ENCODE data around the gene EIF4G1.
A peak's percentile ranks its signal among the peaks of the same experiment; 100 is the strongest.

The EIF4G1 gene

GRCh38 chr3:184317201-184317600 is 2.8 kb downstream of the EIF4G1 start:
- Mint-ChIP-seq H3K27ac (peak overlapping the region; percentile 77), H3K36me3 (peaks cover 77% of the 10 kb centered on the region), H3K4me3 (peak overlapping the region; percentile 67), H3K4me1 (peaks cover 52% of the 10 kb centered on the region), H3K9me3 (no peaks in the 10 kb centered on the region)
- ATAC-seq: no peak
- no peak for DNase-seq (ENCODE audit: low spot score in 2 of 2)

GRCh38 chr3:184320104-184320445 is 5.7 kb downstream of the EIF4G1 start:
- H3K4me3 Mint-ChIP-seq: no peak overlapping the region
- H3K36me3 Mint-ChIP-seq: peaks cover 100% of the 10 kb centered on the region
- ATAC-seq (peak; percentile 59), DNase-seq (ENCODE audit: low spot score in 2 of 2) (no peak)
- H3K27ac Mint-ChIP-seq: peak overlapping the region; percentile 90
- no peaks in the 10 kb centered on the region for H3K9me3 Mint-ChIP-seq
- peaks cover 57% of the 10 kb centered on the region for H3K4me1 Mint-ChIP-seq

GRCh38 chr3:184321666-184322065 is 7.3 kb downstream of the EIF4G1 start:
- DNase-seq (ENCODE audit: low spot score in 2 of 2) (no peak), ATAC-seq (no peak)
- Mint-ChIP-seq H3K4me1 (peaks cover 62% of the 10 kb centered on the region), H3K9me3 (no peaks in the 10 kb centered on the region), H3K36me3 (peaks cover 100% of the 10 kb centered on the region), H3K4me3 (no peak overlapping the region), H3K27ac (peak overlapping the region; percentile 90)

- peaks cover 61% of the 10 kb centered on the region for H3K4me1 Mint-ChIP-seq
- no peak overlapping the region for H3K4me3 Mint-ChIP-seq
- ATAC-seq (no peak), DNase-seq (ENCODE audit: low spot score in 2 of 2) (no peak)
- peaks cover 100% of the 10 kb centered on the region for H3K36me3 Mint-ChIP-seq
- H3K9me3 Mint-ChIP-seq: no peaks in the 10 kb centered on the region
- peak overlapping the region; percentile 90 for H3K27ac Mint-ChIP-seq
Measured at GRCh38 chr3:184322731-184323487, 8.5 kb downstream of the EIF4G1 start.

DNA sequence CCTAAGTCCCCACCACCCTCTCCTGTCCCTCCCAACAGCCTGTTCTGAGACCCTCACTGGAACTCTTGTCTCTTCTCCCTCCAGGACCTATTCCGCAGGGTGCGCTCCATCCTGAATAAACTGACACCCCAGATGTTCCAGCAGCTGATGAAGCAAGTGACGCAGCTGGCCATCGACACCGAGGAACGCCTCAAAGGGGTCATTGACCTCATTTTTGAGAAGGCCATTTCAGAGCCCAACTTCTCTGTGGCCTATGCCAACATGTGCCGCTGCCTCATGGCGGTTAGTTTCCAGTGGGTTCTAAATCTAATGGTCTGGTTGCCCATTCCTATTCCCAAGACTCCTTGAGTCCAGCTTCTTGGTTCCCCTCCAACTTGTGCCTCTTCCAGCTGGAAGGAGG is 9.3 kb downstream of the EIF4G1 start:
- H3K4me1 Mint-ChIP-seq: peaks cover 61% of the 10 kb centered on the region
- H3K27ac Mint-ChIP-seq: peak overlapping the region; percentile 54

DNA sequence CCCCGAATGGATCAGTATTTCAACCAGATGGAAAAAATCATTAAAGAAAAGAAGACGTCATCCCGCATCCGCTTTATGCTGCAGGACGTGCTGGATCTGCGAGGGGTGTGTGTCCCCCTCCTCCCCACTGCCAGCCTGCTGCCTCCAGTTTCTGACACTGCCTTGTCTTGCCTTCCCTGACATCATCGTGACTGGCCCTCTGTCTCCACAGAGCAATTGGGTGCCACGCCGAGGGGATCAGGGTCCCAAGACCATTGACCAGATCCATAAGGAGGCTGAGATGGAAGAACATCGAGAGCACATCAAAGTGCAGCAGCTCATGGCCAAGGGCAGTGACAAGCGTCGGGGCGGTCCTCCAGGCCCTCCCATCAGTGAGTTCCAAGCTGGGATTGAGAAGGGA is 10.9 kb downstream of the EIF4G1 start:
- H3K9me3 Mint-ChIP-seq: no peaks in the 10 kb centered on the region
- H3K4me1 Mint-ChIP-seq: peaks cover 59% of the 10 kb centered on the region
- ATAC-seq: no peak
- H3K27ac Mint-ChIP-seq: peak overlapping the region; percentile 89
- no peak for DNase-seq (ENCODE audit: low spot score in 2 of 2)
- no peak overlapping the region for H3K4me3 Mint-ChIP-seq
- peaks cover 100% of the 10 kb centered on the region for H3K36me3 Mint-ChIP-seq

More for the DNA sequence above, 9.3 kb downstream of the EIF4G1 start:
- peaks cover 100% of the 10 kb centered on the region for H3K36me3 Mint-ChIP-seq
- ATAC-seq: no peak
- DNase-seq (ENCODE audit: low spot score in 2 of 2): no peak
- H3K4me3 Mint-ChIP-seq: no peak overlapping the region
- no peaks in the 10 kb centered on the region for H3K9me3 Mint-ChIP-seq

DNA sequence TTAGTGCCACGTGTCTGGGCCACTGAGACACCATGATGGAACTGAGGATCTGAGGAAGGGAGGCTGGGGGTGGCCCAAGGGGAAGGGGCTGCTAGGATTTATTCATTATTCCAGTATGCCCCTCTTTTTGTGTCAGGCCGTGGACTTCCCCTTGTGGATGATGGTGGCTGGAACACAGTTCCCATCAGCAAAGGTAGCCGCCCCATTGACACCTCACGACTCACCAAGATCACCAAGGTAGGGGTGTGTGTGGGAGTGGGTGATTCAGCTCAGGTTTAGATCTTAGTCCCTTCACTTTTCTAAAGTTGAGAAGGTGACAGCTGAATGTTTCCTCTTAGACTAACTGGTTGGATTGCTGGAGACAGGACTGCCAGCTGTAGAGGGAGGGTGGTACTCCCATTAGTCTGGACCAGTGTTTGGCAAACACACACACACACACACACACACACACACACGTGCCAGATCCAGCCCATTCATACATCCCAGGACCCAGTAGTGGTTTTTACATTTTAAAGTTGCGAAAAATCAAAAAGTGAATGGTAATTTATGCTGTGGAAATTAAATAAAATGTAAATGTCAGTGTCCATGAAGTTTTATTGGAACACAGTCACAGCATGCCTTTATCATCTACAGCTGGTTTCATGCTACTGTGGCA is 11.4 kb downstream of the EIF4G1 start:
- Mint-ChIP-seq H3K27ac (peak overlapping the region; percentile 89), H3K4me1 (peaks cover 57% of the 10 kb centered on the region), H3K4me3 (no peak overlapping the region), H3K36me3 (peaks cover 100% of the 10 kb centered on the region), H3K9me3 (no peaks in the 10 kb centered on the region)
- peak; percentile 88 for ATAC-seq
- DNase-seq (ENCODE audit: low spot score in 2 of 2): no peak

DNA sequence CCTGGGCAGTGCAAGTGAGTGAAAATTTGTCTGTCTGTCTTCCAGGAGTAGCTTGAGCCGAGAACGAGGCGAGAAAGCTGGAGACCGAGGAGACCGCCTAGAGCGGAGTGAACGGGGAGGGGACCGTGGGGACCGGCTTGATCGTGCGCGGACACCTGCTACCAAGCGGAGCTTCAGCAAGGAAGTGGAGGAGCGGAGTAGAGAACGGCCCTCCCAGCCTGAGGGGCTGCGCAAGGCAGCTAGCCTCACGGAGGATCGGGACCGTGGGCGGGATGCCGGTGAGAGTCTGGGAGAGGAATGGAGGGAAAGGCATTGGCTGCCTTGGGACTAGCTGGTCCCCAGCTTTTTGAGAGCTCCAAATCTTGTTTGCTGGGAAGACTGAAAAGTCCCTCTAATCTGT is 12.8 kb downstream of the EIF4G1 start:
- DNase-seq (ENCODE audit: low spot score in 2 of 2) (no peak), ATAC-seq (no peak)
- Mint-ChIP-seq H3K27ac (peak overlapping the region; percentile 89), H3K4me3 (no peak overlapping the region), H3K9me3 (no peaks in the 10 kb centered on the region), H3K36me3 (peaks cover 100% of the 10 kb centered on the region), H3K4me1 (peaks cover 52% of the 10 kb centered on the region)

- H3K9me3 Mint-ChIP-seq: no peaks in the 10 kb centered on the region
- DNase-seq (ENCODE audit: low spot score in 2 of 2) (no peak), ATAC-seq (no peak)
- peaks cover 99% of the 10 kb centered on the region for H3K36me3 Mint-ChIP-seq
- peaks cover 65% of the 10 kb centered on the region for H3K4me1 Mint-ChIP-seq
- peak overlapping the region; percentile 89 for H3K27ac Mint-ChIP-seq
- H3K4me3 Mint-ChIP-seq: no peak overlapping the region
Measured at GRCh38 chr3:184328516-184328915, 14.1 kb downstream of the EIF4G1 start.

DNA sequence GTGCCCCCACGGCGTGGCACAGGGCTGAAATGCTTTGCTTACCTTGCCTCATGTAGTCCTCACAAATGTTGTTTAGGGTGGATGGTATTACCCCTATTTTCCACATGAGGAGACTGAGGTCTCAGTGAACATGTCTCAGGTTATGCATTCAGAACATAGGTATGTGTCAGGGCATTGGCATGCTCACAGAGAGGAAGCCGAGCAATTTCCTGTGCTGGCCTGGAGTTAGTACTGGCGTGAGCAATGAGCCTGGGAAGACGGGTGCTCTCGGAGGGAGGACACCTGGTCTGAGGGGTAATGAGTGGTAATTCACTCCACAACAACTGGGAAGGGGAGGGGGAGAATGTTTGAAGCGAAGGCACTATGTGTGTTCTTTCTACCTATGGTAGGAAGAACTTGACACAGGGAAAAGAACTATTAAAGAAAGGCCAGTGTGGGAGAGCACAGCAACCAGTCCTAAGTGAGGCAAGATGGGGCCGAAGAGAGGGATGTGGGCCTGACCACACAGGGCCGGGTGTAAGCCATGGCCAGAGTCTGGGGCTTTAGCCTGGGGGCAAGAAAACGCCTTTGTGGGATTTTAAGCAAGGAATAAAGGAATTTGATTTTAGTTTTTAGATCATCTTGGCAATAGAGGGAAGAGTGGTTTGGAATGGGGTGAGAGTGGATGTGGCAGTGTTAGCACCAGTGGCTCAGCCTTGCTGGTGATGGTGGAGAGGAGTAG is 18.1 kb downstream of the EIF4G1 start:
- ATAC-seq: no peak
- Mint-ChIP-seq H3K9me3 (no peaks in the 10 kb centered on the region), H3K4me1 (peaks cover 73% of the 10 kb centered on the region), H3K27ac (peak overlapping the region; percentile 88), H3K36me3 (peaks cover 89% of the 10 kb centered on the region), H3K4me3 (no peak overlapping the region)
- no peak for DNase-seq (ENCODE audit: low spot score in 2 of 2)

- Mint-ChIP-seq H3K36me3 (peaks cover 87% of the 10 kb centered on the region), H3K4me1 (peaks cover 77% of the 10 kb centered on the region), H3K9me3 (no peaks in the 10 kb centered on the region)
Measured at GRCh38 chr3:184333190-184333589, 18.8 kb downstream of the EIF4G1 start.

DNA sequence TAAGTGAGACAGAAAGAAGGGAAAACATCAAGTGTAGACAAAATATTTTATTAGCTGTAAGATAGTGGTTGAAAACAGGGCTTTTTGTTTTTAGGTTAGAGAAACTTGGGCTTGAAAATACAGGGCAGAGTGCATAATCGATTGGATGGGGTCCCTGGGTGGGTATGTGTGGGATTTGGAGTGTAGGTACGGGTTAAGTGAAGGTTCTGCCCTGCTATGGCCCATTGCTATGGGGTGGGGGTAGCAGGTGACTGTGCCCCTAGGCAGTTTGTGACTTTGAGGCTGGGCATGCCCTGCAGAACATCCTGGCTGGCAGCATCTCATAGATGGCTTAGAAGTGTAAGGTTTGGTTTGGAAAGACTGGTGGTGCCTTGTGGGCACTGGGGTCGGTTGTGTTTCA is 19.3 kb downstream of the EIF4G1 start:
- Mint-ChIP-seq H3K36me3 (peaks cover 83% of the 10 kb centered on the region), H3K4me3 (peak overlapping the region; percentile 81), H3K9me3 (no peaks in the 10 kb centered on the region), H3K27ac (peak overlapping the region; percentile 88), H3K4me1 (peaks cover 76% of the 10 kb centered on the region)
- ATAC-seq (no peak), DNase-seq (ENCODE audit: low spot score in 2 of 2) (no peak)

More at GRCh38 chr3:184333190-184333589, 18.8 kb downstream of the EIF4G1 start:
- H3K4me3 Mint-ChIP-seq: no peak overlapping the region
- peak overlapping the region; percentile 88 for H3K27ac Mint-ChIP-seq
- no peak for DNase-seq (ENCODE audit: low spot score in 2 of 2)
- ATAC-seq: no peak

DNA sequence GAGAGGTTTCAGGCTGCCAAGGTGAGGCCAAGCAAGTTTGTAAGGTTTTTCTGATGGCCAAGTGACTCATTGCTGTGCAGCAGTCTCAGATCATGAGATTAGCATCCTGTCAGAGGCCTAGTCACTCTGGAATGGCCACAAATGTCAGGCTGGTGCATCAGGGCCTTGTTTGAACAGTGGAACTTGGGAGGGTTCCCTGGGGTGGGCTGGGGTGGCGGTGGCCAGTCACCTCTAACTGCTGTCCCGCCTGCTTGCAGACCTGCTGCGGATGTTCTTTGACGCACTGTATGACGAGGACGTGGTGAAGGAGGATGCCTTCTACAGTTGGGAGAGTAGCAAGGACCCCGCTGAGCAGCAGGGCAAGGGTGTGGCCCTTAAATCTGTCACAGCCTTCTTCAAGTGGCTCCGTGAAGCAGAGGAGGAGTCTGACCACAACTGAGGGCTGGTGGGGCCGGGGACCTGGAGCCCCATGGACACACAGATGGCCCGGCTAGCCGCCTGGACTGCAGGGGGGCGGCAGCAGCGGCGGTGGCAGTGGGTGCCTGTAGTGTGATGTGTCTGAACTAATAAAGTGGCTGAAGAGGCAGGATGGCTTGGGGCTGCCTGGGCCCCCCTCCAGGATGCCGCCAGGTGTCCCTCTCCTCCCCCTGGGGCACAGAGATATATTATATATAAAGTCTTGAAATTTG is 20.2 kb downstream of the EIF4G1 start:
- H3K4me1 Mint-ChIP-seq: peaks cover 74% of the 10 kb centered on the region
- peak overlapping the region; percentile 81 for H3K4me3 Mint-ChIP-seq
- DNase-seq (ENCODE audit: low spot score in 2 of 2) (no peak), ATAC-seq (peak; percentile 84)
- H3K36me3 Mint-ChIP-seq: peaks cover 79% of the 10 kb centered on the region
- H3K27ac Mint-ChIP-seq: peak overlapping the region; percentile 88
- no peaks in the 10 kb centered on the region for H3K9me3 Mint-ChIP-seq

DNA sequence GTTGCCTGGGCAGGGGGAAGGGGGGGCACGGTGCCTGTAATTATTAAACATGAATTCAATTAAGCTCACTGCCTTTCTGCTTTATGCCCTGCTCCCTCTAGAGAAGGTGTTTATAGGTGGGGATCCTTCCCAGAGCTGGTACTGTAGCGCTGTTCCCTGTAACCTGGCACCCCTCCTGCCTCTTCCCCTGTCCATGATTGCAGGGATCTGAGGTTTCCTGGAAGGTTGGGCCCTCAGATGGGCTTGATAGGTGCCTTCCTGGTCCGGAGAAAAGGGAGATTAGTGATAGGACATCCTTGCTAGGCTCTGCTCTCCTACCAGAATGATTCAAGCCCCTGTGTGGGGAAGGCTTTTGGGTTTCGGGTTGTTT is 20.9 kb downstream of the EIF4G1 start:
- Mint-ChIP-seq H3K4me1 (peaks cover 71% of the 10 kb centered on the region), H3K4me3 (peak overlapping the region; percentile 81), H3K27ac (peak overlapping the region; percentile 88), H3K36me3 (peaks cover 72% of the 10 kb centered on the region), H3K9me3 (no peaks in the 10 kb centered on the region)
- ATAC-seq (no peak), DNase-seq (ENCODE audit: low spot score in 2 of 2) (no peak)

All from stimulated activated effector memory CD8-positive, alpha-beta T cell treated with anti-CD3 and anti-CD28 coated beads, Interleukin-12 subunit alpha, Interleukin-12 subunit beta, amount 100 ng/mL, for 72 hours (primary cell).